Astrocyte of the cerebellum (primary cell): Measurements from ENCODE around the gene MALSU1.

ENCODE experiments used
- DNase-seq: peaks from one replicate; pipeline ENCODE4 v3.0.0-alpha.2; 2011; ENCODE audit warnings: low read depth
- H3K4me3 ChIP-seq: 2 replicates; pipeline ENCODE4 v1.5.1; 2011; ENCODE audit warnings: mild to moderate bottlenecking, low read depth, low read length, moderate library complexity
- CTCF ChIP-seq: IDR thresholded peaks from 2 replicates; pipeline ENCODE4 v1.5.1; 2012; ENCODE audit warnings: low read length, low read depth, moderate library complexity, mild to moderate bottlenecking; ENCODE audit errors: missing control alignments
- in situ Hi-C: cut with HindIII; loops from 2 replicates; pipeline ENCODE4 v1.10.0; 2017; ENCODE audit warnings: low sequenced_read_pairs

Gene MALSU1

GRCh38 chr7:23273141-23273599 lies 26.0 kb upstream of the MALSU1 start:
- H3K4me3 ChIP-seq, result no peak overlapping the region
- in situ Hi-C loops, result loop anchor here (25.0 kb wide), 1 partner anchor 439 kb away; the partner anchor contains the start of gene STK31
- peak; percentile 87 for TF ChIP-seq CTCF
- peak; percentile 81 for DNase-seq

- in situ Hi-C loops, result no loop called here
- no peak for DNase-seq
- H3K4me3 ChIP-seq, result no peak overlapping the region
- no peak for TF ChIP-seq CTCF
These were observed 23.2 kb upstream of the MALSU1 start for GRCh38 chr7:23275912-23276311.

- in situ Hi-C loops, result no loop called here
- DNase-seq, result no peak
- no peak overlapping the region for H3K4me3 ChIP-seq
- peak; percentile 16 for TF ChIP-seq CTCF
These were observed 22.8 kb upstream of the MALSU1 start for GRCh38 chr7:23276376-23276775.

- TF ChIP-seq CTCF, result no peak
- H3K4me3 ChIP-seq, result no peak overlapping the region
- no peak for DNase-seq
- in situ Hi-C loops, result no loop called here
These were observed 22.2 kb upstream of the MALSU1 start for GRCh38 chr7:23276947-23277346.

- TF ChIP-seq CTCF, result peak; percentile 85
- in situ Hi-C loops, result no loop called here
- H3K4me3 ChIP-seq, result no peak overlapping the region
- peak; percentile 59 for DNase-seq
These were observed 21.7 kb upstream of the MALSU1 start for GRCh38 chr7:23277359-23277989.

- H3K4me3 ChIP-seq, result no peak overlapping the region
- in situ Hi-C loops, result no loop called here
- DNase-seq, result no peak
- TF ChIP-seq CTCF, result no peak
These were observed 19.2 kb upstream of the MALSU1 start for GRCh38 chr7:23279819-23280525.
